ENCODE data around the gene SCARB2.
"Not testable (repeated sequence)": the region's sequence is repeated elsewhere in the genome, so short reads cannot be mapped to it uniquely, and the experiment has no call there.

Gene SCARB2
- 4.5 to 38.6 (median 37.1) reads per million in 3 experiments for total RNA-seq

GRCh38 chr4:76213415-76214176 is at the start of gene SCARB2:
Gene SCARB2 (minus strand): TSS chr4:76213824. CDS start chr4:76213543, 281 bp downstream.
- DNase-seq: peak; percentile 78

GRCh38 chr4:76260571-76260970 is 46.9 kb upstream of the SCARB2 start:
- DNase-seq: no peak

GRCh38 chr4:76257824-76258223 is 44.2 kb upstream of the SCARB2 start:
- no peak for DNase-seq

GRCh38 chr4:76256968-76257367 is 43.3 kb upstream of the SCARB2 start:
- DNase-seq: no peak

- DNase-seq: no peak
Observed at GRCh38 chr4:76256032-76256431, 42.4 kb upstream of the SCARB2 start.

GRCh38 chr4:76253511-76253910 is 39.9 kb upstream of the SCARB2 start:
- no peak for DNase-seq

GRCh38 chr4:76252271-76252653 is 38.6 kb upstream of the SCARB2 start:
- no peak for DNase-seq

- DNase-seq: peak; percentile 21
Observed at GRCh38 chr4:76251441-76252270, 38.0 kb upstream of the SCARB2 start, which contains the start of gene FAM47E. Gene FAM47E (plus strand): TSS chr4:76251721. CDS start chr4:76251747, 26 bp downstream.

GRCh38 chr4:76250962-76251361 is 37.3 kb upstream of the SCARB2 start:
- DNase-seq: no peak

- no peak for DNase-seq
Observed at GRCh38 chr4:76246852-76247251, 33.2 kb upstream of the SCARB2 start.

- DNase-seq: no peak
Observed at GRCh38 chr4:76246025-76246424, 32.4 kb upstream of the SCARB2 start.

GRCh38 chr4:76243877-76244276 is 30.3 kb upstream of the SCARB2 start:
- DNase-seq: not testable (repeated sequence)

GRCh38 chr4:76240236-76240635 is 26.6 kb upstream of the SCARB2 start:
- DNase-seq: no peak

- DNase-seq: no peak
Observed at GRCh38 chr4:76238701-76239100, 25.1 kb upstream of the SCARB2 start.

- no peak for DNase-seq
Observed at GRCh38 chr4:76238236-76238635, 24.6 kb upstream of the SCARB2 start.

- no peak for DNase-seq
Observed at GRCh38 chr4:76235915-76236314, 22.3 kb upstream of the SCARB2 start.

GRCh38 chr4:76235407-76235806 is 21.8 kb upstream of the SCARB2 start:
- no peak for DNase-seq

GRCh38 chr4:76234679-76235044 is 21.0 kb upstream of the SCARB2 start:
- DNase-seq: no peak

GRCh38 chr4:76233967-76234678 is 20.5 kb upstream of the SCARB2 start:
- DNase-seq: no peak

- DNase-seq: no peak
Observed at GRCh38 chr4:76233529-76233928, 19.9 kb upstream of the SCARB2 start.

GRCh38 chr4:76233083-76233482 is 19.5 kb upstream of the SCARB2 start:
- no peak for DNase-seq

- DNase-seq: no peak
Observed at GRCh38 chr4:76232681-76233080, 19.1 kb upstream of the SCARB2 start.

GRCh38 chr4:76226418-76226817 is 12.8 kb upstream of the SCARB2 start:
- DNase-seq: no peak
